GM12875 (cell line): ENCODE data around the gene SLC2A5.

Source experiments
- H3K4me3 ChIP-seq: one replicate; pipeline ENCODE4 v1.5.1; 2011; ENCODE audit warnings: low read depth, low read length, control low read depth
- CTCF ChIP-seq: IDR thresholded peaks from 2 replicates; pipeline ENCODE4 v1.5.1; 2011; ENCODE audit warnings: low read depth, mild to moderate bottlenecking, control low read depth, inconsistent platforms, low read length, moderate library complexity, borderline replicate concordance; ENCODE audit not compliant: insufficient read depth

The SLC2A5 gene

DNA sequence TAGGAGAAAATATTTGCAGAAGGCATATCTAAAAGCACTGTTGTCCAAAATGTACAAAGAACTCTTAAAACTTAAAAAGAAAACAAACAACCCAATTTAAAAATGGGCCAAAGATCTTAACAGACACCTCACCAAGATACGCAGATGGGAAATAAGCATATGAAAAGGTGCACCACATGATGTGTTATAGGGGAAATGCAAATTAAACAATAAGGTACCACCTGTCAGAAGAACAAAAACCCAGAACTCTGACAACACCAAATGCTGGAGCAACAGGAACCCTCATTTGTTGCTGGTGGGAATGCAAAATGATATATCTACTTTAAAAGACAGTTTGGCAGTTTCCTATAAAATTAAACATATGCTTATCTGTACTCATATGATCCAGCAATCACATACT is 18.1 kb downstream of the SLC2A5 start:
- no peak overlapping the region for H3K4me3 ChIP-seq

GRCh38 chr1:9050803-9051202 is 18.6 kb downstream of the SLC2A5 start:
- TF ChIP-seq CTCF = no peak

More for the DNA sequence above, 18.1 kb downstream of the SLC2A5 start:
- no peak for TF ChIP-seq CTCF

DNA sequence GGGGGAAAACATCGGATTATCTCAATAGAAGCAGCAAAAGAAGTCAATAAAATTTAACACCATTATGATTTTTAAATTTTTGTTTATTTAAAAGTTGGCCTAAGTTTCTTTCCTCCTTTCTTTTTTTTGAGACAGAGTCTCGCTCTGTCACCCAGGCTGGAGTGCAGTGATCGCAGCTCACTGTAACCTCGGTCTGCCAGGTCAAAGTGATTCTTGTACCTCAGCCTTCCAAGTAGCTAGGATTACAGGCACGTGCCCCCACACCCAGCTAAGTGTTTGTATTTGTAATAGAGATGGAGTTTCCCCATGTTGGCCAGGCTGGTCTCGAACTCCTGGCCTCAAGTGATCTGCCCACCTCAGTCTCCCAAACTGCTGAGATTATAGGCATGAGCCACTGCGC is 20.9 kb downstream of the SLC2A5 start:
- no peak overlapping the region for H3K4me3 ChIP-seq
- TF ChIP-seq CTCF = no peak

More at GRCh38 chr1:9050803-9051202, 18.6 kb downstream of the SLC2A5 start:
- no peak overlapping the region for H3K4me3 ChIP-seq

GRCh38 chr1:9047019-9047418 is 22.4 kb downstream of the SLC2A5 start:
- TF ChIP-seq CTCF = no peak
- no peak overlapping the region for H3K4me3 ChIP-seq

DNA sequence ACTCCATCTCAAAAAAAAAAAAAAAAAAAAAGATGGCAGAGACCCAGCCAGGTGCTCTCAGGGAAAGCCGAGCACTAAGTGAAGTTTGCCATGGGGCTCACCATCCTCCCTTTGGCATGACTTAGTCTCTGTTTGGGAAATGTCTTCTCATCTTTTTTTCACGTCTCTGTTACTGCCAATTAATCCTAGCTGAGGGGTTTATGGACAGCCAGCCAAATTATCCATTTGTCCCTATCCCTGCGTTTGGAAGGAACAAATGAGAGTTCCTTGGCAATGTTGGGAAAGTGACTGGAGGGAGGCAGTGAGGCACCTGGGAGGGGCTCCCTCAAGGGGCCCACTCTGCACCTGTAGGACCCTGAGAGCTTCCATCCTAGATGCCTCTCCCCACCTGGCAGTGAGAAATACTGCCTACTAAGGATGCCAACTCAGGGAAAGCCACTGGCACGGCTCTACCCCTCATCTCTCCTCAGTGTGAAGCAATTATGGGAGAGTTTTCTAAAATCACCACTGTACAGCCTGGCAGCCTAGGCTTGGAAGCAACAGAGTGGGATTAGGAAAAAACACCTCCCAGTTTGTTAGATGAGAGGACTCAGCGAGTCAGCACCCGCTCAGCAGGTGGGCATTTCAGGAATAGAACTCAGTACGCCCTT is 23.4 kb downstream of the SLC2A5 start:
- no peak overlapping the region for H3K4me3 ChIP-seq
- TF ChIP-seq CTCF = no peak

- no peak overlapping the region for H3K4me3 ChIP-seq
- no peak for TF ChIP-seq CTCF
Observed at GRCh38 chr1:9044236-9044635, 25.2 kb downstream of the SLC2A5 start.

- no peak for TF ChIP-seq CTCF
- no peak overlapping the region for H3K4me3 ChIP-seq
Observed at GRCh38 chr1:9042272-9042671, 27.2 kb downstream of the SLC2A5 start.
